Measurements from ENCODE around the gene RERG.
A peak's percentile ranks its signal among the peaks of the same experiment; 100 is the strongest.

Gene RERG

GRCh38 chr12:15208140-15208539, 13.1 kb downstream of the RERG start:
- TF ChIP-seq CTCF (IDR thresholded peaks at IDR 0.05; ENCODE audit: low read depth, low read length) = peak; percentile 53

GRCh38 chr12:15206831-15207389, 14.3 kb downstream of the RERG start:
- H3K36me3 ChIP-seq = peaks cover 27% of the 10 kb centered on the region
- no peak overlapping the region for H3K4me3 ChIP-seq (ENCODE audit: low read depth, low read length)
- H3K9me3 ChIP-seq = no peaks in the 10 kb centered on the region
- peaks cover 15% of the 10 kb centered on the region for H3K4me1 ChIP-seq
- no peak for TF ChIP-seq CTCF (IDR thresholded peaks at IDR 0.05; ENCODE audit: low read depth, low read length)
- DNase-seq = no peak
- H3K27me3 ChIP-seq = no peaks in the 10 kb centered on the region

More at GRCh38 chr12:15208140-15208539, 13.1 kb downstream of the RERG start:
- no peak for DNase-seq
- no peaks in the 10 kb centered on the region for H3K9me3 ChIP-seq
- H3K36me3 ChIP-seq = peaks cover 30% of the 10 kb centered on the region
- H3K27me3 ChIP-seq = no peaks in the 10 kb centered on the region
- H3K4me3 ChIP-seq (ENCODE audit: low read depth, low read length) = no peak overlapping the region
- peaks cover 25% of the 10 kb centered on the region for H3K4me1 ChIP-seq

- no peak overlapping the region for H3K4me3 ChIP-seq (ENCODE audit: low read depth, low read length)
Measured at GRCh38 chr12:15206338-15206737, 14.9 kb downstream of the RERG start.

GRCh38 chr12:15205341-15206010, 15.7 kb downstream of the RERG start:
- H3K9me3 ChIP-seq = no peaks in the 10 kb centered on the region
- H3K4me1 ChIP-seq = peaks cover 11% of the 10 kb centered on the region
- DNase-seq = no peak
- H3K27me3 ChIP-seq = no peaks in the 10 kb centered on the region
- no peak overlapping the region for H3K4me3 ChIP-seq (ENCODE audit: low read depth, low read length)
- no peak for TF ChIP-seq CTCF (IDR thresholded peaks at IDR 0.05; ENCODE audit: low read depth, low read length)
- peaks cover 21% of the 10 kb centered on the region for H3K36me3 ChIP-seq

More at GRCh38 chr12:15206338-15206737, 14.9 kb downstream of the RERG start:
- Histone ChIP-seq H3K9me3 (no peaks in the 10 kb centered on the region), H3K36me3 (peaks cover 27% of the 10 kb centered on the region), H3K4me1 (peaks cover 13% of the 10 kb centered on the region), H3K27me3 (no peaks in the 10 kb centered on the region)
- TF ChIP-seq CTCF (IDR thresholded peaks at IDR 0.05; ENCODE audit: low read depth, low read length) = no peak
- no peak for DNase-seq

- DNase-seq = no peak
- Histone ChIP-seq H3K4me3 (ENCODE audit: low read depth, low read length) (no peak overlapping the region), H3K4me1 (no peaks in the 10 kb centered on the region; the same call in 1 of the 2 replicates), H3K27me3 (no peaks in the 10 kb centered on the region), H3K9me3 (no peaks in the 10 kb centered on the region), H3K36me3 (peaks cover 16% of the 10 kb centered on the region)
- TF ChIP-seq CTCF (IDR thresholded peaks at IDR 0.05; ENCODE audit: low read depth, low read length) = no peak
Measured at GRCh38 chr12:15201456-15201855, 19.8 kb downstream of the RERG start.

- no peak for DNase-seq
- no peaks in the 10 kb centered on the region for H3K27me3 ChIP-seq
- no peak overlapping the region for H3K4me3 ChIP-seq (ENCODE audit: low read depth, low read length)
- H3K4me1 ChIP-seq = no peaks in the 10 kb centered on the region; the same call in 1 of the 2 replicates
- peaks cover 12% of the 10 kb centered on the region for H3K36me3 ChIP-seq
- H3K9me3 ChIP-seq = no peaks in the 10 kb centered on the region
- no peak for TF ChIP-seq CTCF (IDR thresholded peaks at IDR 0.05; ENCODE audit: low read depth, low read length)
Measured at GRCh38 chr12:15201056-15201455, 20.2 kb downstream of the RERG start.

Data from BE2C (cell line).